Measurements from ENCODE around the gene PAK3. TPM values are rescaled to one million over a fixed set of nuclear protein-coding genes. Genes with fewer than 3 reads are reported as not detected.

The PAK3 gene
- total RNA-seq, 1 experiment from 2014 or later, result not detected

DNA sequence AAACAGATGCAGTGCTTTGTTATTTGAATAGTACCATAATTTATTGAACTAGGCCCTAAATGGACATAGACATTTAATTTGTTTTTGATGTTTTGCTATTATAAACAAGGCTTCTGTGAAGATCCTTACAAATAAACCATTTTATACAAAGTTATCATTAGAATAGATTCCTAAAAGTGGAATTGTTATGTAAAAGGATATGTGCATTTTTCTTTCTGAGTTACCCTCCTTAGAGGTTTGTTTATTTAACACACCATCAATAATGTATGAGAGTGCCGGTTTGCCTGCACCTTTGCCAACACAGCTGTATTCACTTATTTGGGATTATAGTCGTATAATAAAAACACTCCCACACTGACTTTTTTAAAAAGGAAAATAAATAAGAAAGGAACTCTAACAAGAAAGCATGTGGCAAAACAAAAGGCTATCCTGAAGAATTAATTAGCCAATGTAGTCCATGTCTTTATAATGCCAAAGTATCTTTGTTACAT lies 84.8 kb downstream of the PAK3 start:
- no peaks in the 10 kb centered on the region for H3K36me3 ChIP-seq (ENCODE audit: control insufficient read depth in 1 of 2, insufficient read depth in 2 of 2, low read length in 2 of 2)
- no peaks in the 10 kb centered on the region for H3K9me3 ChIP-seq (ENCODE audit: control insufficient read depth in 1 of 2, insufficient read depth in 1 of 2, low read depth in 1 of 2, low read length in 2 of 2)
- CTCF ChIA-PET, result no interaction called here
- ATAC-seq, result no peak
- H3K4me1 ChIP-seq (ENCODE audit: control insufficient read depth in 1 of 2, insufficient read depth in 2 of 2, low read length in 2 of 2), result no peaks in the 10 kb centered on the region
- no peak overlapping the region for H2AFZ ChIP-seq (ENCODE audit: low read depth, low read length, poor library complexity, severe bottlenecking)
- RAD21 ChIA-PET (ENCODE audit: low non-redundant PET in 1 of 2, low total read pairs in 2 of 2, uncharacterized antibody in 2 of 2, unreplicated experiment in 2 of 2), result no interaction called here
- H3K4me2 ChIP-seq (ENCODE audit: low read length), result no peak overlapping the region
- no TSS peak for BruUV-seq (replicated peaks)
- H3K27ac ChIP-seq (ENCODE audit: low read depth, low read length), result no peak overlapping the region
- no peaks in the 10 kb centered on the region for H3K9me2 ChIP-seq (ENCODE audit: insufficient read depth)
- POLR2A ChIA-PET, result no interaction called here
- DNase-seq (ENCODE audit: low read depth, low spot score), result no peak
- H4K20me1 ChIP-seq (ENCODE audit: insufficient read depth), result no peaks in the 10 kb centered on the region
- H3K79me2 ChIP-seq (ENCODE audit: insufficient read depth, low read length), result no peaks in the 10 kb centered on the region
- intact Hi-C loops (cut with micrococcal nuclease), result no loop called here
- no peak for TF ChIP-seq EZH2phosphoT487 (IDR thresholded peaks at IDR 0.05; ENCODE audit: borderline replicate concordance)
- TF ChIP-seq CBX3 (IDR thresholded peaks at IDR 0.05; ENCODE audit: low read depth), result no peak
- no peak for TF ChIP-seq RAD21 (IDR thresholded peaks at IDR 0.05; ENCODE audit: low read depth)
- no peak for TF ChIP-seq CEBPB (IDR thresholded peaks at IDR 0.05; ENCODE audit: low read depth)
- no peaks in the 10 kb centered on the region for H3K27me3 ChIP-seq (ENCODE audit: insufficient read depth, low read length)
- no peak overlapping the region for H3K4me3 ChIP-seq (replicated peaks in 1 of 2; ENCODE audit: low read depth in 1 of 2, low read length in 2 of 2)
- no peak overlapping the region for H3K9ac ChIP-seq (ENCODE audit: low read length)

DNA sequence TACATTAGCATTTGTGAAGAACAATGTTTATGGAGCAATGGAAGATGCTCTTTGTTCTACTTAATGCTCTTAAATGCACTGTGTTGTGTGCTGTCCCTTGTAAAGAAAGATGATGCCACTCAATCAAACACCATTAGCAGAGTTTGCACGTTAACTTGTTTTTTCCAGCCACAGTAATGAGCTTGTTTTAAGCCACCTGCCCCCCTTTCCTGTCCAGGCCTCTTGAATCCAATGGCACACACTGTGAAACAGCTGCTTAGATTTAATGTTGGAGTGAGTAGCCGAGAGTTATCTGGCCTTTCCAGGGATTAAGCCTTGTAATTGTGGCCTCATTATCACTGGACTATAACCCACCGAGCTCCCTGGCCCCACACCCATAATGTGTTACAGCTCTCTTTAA lies 86.0 kb downstream of the PAK3 start:
- intact Hi-C loops (cut with micrococcal nuclease), result no loop called here
- no peaks in the 10 kb centered on the region for H4K20me1 ChIP-seq (ENCODE audit: insufficient read depth)
- no TSS peak for BruUV-seq (replicated peaks)
- H3K27ac ChIP-seq (ENCODE audit: low read depth, low read length), result no peak overlapping the region
- no peaks in the 10 kb centered on the region for H3K9me2 ChIP-seq (ENCODE audit: insufficient read depth)
- H3K4me1 ChIP-seq (ENCODE audit: control insufficient read depth in 1 of 2, insufficient read depth in 2 of 2, low read length in 2 of 2), result no peaks in the 10 kb centered on the region
- H3K9ac ChIP-seq (ENCODE audit: low read length), result no peak overlapping the region
- no peak for DNase-seq (ENCODE audit: low read depth, low spot score)
- ChIA-PET POLR2A (no interaction called here), CTCF (no interaction called here), RAD21 (ENCODE audit: low non-redundant PET in 1 of 2, low total read pairs in 2 of 2, uncharacterized antibody in 2 of 2, unreplicated experiment in 2 of 2) (no interaction called here)
- no peaks in the 10 kb centered on the region for H3K9me3 ChIP-seq (ENCODE audit: control insufficient read depth in 1 of 2, insufficient read depth in 1 of 2, low read depth in 1 of 2, low read length in 2 of 2)
- no peaks in the 10 kb centered on the region for H3K79me2 ChIP-seq (ENCODE audit: insufficient read depth, low read length)
- ATAC-seq, result no peak
- H3K36me3 ChIP-seq (ENCODE audit: control insufficient read depth in 1 of 2, insufficient read depth in 2 of 2, low read length in 2 of 2), result no peaks in the 10 kb centered on the region
- no peak overlapping the region for H3K4me2 ChIP-seq (ENCODE audit: low read length)
- H3K4me3 ChIP-seq (replicated peaks in 1 of 2; ENCODE audit: low read depth in 1 of 2, low read length in 2 of 2), result no peak overlapping the region
- H2AFZ ChIP-seq (ENCODE audit: low read depth, low read length, poor library complexity, severe bottlenecking), result no peak overlapping the region
- no peaks in the 10 kb centered on the region for H3K27me3 ChIP-seq (ENCODE audit: insufficient read depth, low read length)
- TF ChIP-seq ZNF274 (IDR thresholded peaks at IDR 0.05; ENCODE audit: low read depth, low read length) (no peak), SIN3A (IDR thresholded peaks at IDR 0.05; ENCODE audit: low read depth) (no peak), EZH2phosphoT487 (IDR thresholded peaks at IDR 0.05; ENCODE audit: borderline replicate concordance) (no peak), JUND (IDR thresholded peaks at IDR 0.05) (no peak), SP1 (IDR thresholded peaks at IDR 0.05; ENCODE audit: low read depth) (no peak), ELF1 (IDR thresholded peaks at IDR 0.05; ENCODE audit: borderline replicate concordance, low read depth) (no peak), CBX3 (IDR thresholded peaks at IDR 0.05; ENCODE audit: low read depth) (no peak), RAD21 (IDR thresholded peaks at IDR 0.05; ENCODE audit: low read depth) (no peak)
- TF ChIP-seq, protein P1, sequence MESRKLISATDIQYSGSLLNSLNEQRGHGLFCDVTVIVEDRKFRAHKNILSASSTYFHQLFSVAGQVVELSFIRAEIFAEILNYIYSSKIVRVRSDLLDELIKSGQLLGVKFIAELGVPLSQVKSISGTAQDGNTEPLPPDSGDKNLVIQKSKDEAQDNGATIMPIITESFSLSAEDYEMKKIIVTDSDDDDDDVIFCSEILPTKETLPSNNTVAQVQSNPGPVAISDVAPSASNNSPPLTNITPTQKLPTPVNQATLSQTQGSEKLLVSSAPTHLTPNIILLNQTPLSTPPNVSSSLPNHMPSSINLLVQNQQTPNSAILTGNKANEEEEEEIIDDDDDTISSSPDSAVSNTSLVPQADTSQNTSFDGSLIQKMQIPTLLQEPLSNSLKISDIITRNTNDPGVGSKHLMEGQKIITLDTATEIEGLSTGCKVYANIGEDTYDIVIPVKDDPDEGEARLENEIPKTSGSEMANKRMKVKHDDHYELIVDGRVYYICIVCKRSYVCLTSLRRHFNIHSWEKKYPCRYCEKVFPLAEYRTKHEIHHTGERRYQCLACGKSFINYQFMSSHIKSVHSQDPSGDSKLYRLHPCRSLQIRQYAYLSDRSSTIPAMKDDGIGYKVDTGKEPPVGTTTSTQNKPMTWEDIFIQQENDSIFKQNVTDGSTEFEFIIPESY (IDR thresholded peaks at IDR 0.05; ENCODE audit: extremely low read depth, insufficient replicate concordance, low read length), result no peak
- TF ChIP-seq, protein P2, sequence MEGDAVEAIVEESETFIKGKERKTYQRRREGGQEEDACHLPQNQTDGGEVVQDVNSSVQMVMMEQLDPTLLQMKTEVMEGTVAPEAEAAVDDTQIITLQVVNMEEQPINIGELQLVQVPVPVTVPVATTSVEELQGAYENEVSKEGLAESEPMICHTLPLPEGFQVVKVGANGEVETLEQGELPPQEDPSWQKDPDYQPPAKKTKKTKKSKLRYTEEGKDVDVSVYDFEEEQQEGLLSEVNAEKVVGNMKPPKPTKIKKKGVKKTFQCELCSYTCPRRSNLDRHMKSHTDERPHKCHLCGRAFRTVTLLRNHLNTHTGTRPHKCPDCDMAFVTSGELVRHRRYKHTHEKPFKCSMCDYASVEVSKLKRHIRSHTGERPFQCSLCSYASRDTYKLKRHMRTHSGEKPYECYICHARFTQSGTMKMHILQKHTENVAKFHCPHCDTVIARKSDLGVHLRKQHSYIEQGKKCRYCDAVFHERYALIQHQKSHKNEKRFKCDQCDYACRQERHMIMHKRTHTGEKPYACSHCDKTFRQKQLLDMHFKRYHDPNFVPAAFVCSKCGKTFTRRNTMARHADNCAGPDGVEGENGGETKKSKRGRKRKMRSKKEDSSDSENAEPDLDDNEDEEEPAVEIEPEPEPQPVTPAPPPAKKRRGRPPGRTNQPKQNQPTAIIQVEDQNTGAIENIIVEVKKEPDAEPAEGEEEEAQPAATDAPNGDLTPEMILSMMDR (IDR thresholded peaks at IDR 0.05 in 2 of 3, conservative IDR thresholded peaks at IDR 0.05 in 1 of 3; ENCODE audit: borderline replicate concordance in 1 of 3, insufficient read depth in 1 of 3, low read depth in 2 of 3, low read length in 2 of 3), result no peak
- TF ChIP-seq, protein P3, sequence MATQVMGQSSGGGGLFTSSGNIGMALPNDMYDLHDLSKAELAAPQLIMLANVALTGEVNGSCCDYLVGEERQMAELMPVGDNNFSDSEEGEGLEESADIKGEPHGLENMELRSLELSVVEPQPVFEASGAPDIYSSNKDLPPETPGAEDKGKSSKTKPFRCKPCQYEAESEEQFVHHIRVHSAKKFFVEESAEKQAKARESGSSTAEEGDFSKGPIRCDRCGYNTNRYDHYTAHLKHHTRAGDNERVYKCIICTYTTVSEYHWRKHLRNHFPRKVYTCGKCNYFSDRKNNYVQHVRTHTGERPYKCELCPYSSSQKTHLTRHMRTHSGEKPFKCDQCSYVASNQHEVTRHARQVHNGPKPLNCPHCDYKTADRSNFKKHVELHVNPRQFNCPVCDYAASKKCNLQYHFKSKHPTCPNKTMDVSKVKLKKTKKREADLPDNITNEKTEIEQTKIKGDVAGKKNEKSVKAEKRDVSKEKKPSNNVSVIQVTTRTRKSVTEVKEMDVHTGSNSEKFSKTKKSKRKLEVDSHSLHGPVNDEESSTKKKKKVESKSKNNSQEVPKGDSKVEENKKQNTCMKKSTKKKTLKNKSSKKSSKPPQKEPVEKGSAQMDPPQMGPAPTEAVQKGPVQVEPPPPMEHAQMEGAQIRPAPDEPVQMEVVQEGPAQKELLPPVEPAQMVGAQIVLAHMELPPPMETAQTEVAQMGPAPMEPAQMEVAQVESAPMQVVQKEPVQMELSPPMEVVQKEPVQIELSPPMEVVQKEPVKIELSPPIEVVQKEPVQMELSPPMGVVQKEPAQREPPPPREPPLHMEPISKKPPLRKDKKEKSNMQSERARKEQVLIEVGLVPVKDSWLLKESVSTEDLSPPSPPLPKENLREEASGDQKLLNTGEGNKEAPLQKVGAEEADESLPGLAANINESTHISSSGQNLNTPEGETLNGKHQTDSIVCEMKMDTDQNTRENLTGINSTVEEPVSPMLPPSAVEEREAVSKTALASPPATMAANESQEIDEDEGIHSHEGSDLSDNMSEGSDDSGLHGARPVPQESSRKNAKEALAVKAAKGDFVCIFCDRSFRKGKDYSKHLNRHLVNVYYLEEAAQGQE (IDR thresholded peaks at IDR 0.05; ENCODE audit: low read depth), result no peak
- TF ChIP-seq, protein P4, sequence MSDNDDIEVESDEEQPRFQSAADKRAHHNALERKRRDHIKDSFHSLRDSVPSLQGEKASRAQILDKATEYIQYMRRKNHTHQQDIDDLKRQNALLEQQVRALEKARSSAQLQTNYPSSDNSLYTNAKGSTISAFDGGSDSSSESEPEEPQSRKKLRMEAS (IDR thresholded peaks at IDR 0.05), result no peak
